LHCN-M2 (cell line): ENCODE results near the gene PXMP2. TPM values are rescaled to one million over a fixed set of nuclear protein-coding genes. Genes with fewer than 3 reads are reported as not detected.

Experiments
- DNase-seq: peaks from one replicate; pipeline ENCODE4 v3.0.0-alpha.2; 2012; ENCODE audit warnings: low read depth
- polyA plus RNA-seq: library from polyadenylated mRNA; unstranded; fragments of >200 nt; gene quantifications from one replicate; pipeline ENCODE4 v1.2.1, GENCODE V29; 2012; ENCODE audit warnings: missing spikeins
- total RNA-seq: library from RNA; depleted of rRNA; stranded (reverse); fragments of >200 nt; gene quantifications from 2 replicates; pipeline ENCODE4 v1.2.3, GENCODE V29; 2014; rRNA removed

The PXMP2 gene
- 31.6 and 33.2 TPM in 2 replicates for total RNA-seq
- 35.7 TPM for polyA plus RNA-seq

- peak; percentile 93 for DNase-seq
Observed at GRCh38 chr12:132687211-132688164, at the start of gene PXMP2, which contains the start of gene POLE. PXMP2 (plus strand) TSS chr12:132687587; CDS start chr12:132687671, 84 bp downstream. POLE (minus strand) TSS chr12:132687342; CDS start chr12:132687315, 27 bp downstream.

- no peak for DNase-seq
Observed at GRCh38 chr12:132637811-132638210, 49.6 kb upstream of the PXMP2 start.

- DNase-seq = peak; percentile 31
Observed at GRCh38 chr12:132638541-132639408, 48.6 kb upstream of the PXMP2 start.

- no peak for DNase-seq
Observed at GRCh38 chr12:132639956-132640520, 47.3 kb upstream of the PXMP2 start.

- DNase-seq = no peak
Observed at GRCh38 chr12:132640936-132641335, 46.5 kb upstream of the PXMP2 start.

- DNase-seq = no peak
Observed at GRCh38 chr12:132641811-132642650, 45.4 kb upstream of the PXMP2 start.

GRCh38 chr12:132642846-132643835 lies 44.2 kb upstream of the PXMP2 start:
- DNase-seq = no peak

GRCh38 chr12:132646850-132647249 lies 40.5 kb upstream of the PXMP2 start:
- DNase-seq = no peak

- DNase-seq = no peak
Observed at GRCh38 chr12:132647858-132648257, 39.5 kb upstream of the PXMP2 start.

GRCh38 chr12:132648616-132649225 lies 38.7 kb upstream of the PXMP2 start:
- DNase-seq = no peak

- DNase-seq = no peak
Observed at GRCh38 chr12:132649226-132649945, 38.0 kb upstream of the PXMP2 start.

- no peak for DNase-seq
Observed at GRCh38 chr12:132651444-132652100, 35.8 kb upstream of the PXMP2 start.

- no peak for DNase-seq
Observed at GRCh38 chr12:132653567-132654290, 33.7 kb upstream of the PXMP2 start.

GRCh38 chr12:132657004-132657727 lies 30.2 kb upstream of the PXMP2 start:
- no peak for DNase-seq

GRCh38 chr12:132658149-132658894 lies 29.1 kb upstream of the PXMP2 start:
- DNase-seq = no peak

- DNase-seq = no peak
Observed at GRCh38 chr12:132659146-132659545, 28.2 kb upstream of the PXMP2 start.
